ENCODE data around the gene DYNLT2.
A peak's percentile ranks its signal among the peaks of the same experiment; 100 is the strongest.

Gene DYNLT2

DNA sequence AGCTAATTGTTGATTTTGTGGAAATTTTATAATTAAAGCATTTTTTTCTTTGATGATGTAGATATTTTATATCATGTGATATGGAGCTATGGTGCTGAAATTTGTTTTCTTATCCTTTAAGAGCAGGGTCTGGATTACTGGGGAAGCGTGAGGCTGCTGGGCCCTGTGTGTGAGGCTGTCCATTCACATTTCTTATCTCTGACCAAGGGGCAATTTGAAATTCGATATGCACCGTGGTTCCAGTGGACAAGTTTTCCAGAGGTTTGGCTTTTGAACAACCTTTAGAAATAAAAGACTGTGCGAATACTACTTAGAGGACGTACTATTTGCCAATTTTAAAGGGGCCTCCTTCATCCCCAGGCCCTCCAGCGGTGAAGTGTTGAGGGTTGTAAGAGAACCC is 3.8 kb upstream of the DYNLT2 start:
- DNase-seq (ENCODE audit: low read depth) = no peak
- no peak overlapping the region for H3K4me3 ChIP-seq (ENCODE audit: low read length)
- TF ChIP-seq, protein P1, sequence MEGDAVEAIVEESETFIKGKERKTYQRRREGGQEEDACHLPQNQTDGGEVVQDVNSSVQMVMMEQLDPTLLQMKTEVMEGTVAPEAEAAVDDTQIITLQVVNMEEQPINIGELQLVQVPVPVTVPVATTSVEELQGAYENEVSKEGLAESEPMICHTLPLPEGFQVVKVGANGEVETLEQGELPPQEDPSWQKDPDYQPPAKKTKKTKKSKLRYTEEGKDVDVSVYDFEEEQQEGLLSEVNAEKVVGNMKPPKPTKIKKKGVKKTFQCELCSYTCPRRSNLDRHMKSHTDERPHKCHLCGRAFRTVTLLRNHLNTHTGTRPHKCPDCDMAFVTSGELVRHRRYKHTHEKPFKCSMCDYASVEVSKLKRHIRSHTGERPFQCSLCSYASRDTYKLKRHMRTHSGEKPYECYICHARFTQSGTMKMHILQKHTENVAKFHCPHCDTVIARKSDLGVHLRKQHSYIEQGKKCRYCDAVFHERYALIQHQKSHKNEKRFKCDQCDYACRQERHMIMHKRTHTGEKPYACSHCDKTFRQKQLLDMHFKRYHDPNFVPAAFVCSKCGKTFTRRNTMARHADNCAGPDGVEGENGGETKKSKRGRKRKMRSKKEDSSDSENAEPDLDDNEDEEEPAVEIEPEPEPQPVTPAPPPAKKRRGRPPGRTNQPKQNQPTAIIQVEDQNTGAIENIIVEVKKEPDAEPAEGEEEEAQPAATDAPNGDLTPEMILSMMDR (IDR thresholded peaks at IDR 0.05; ENCODE audit: insufficient read depth, low read depth, low read length, missing control alignments) = no peak

DNA sequence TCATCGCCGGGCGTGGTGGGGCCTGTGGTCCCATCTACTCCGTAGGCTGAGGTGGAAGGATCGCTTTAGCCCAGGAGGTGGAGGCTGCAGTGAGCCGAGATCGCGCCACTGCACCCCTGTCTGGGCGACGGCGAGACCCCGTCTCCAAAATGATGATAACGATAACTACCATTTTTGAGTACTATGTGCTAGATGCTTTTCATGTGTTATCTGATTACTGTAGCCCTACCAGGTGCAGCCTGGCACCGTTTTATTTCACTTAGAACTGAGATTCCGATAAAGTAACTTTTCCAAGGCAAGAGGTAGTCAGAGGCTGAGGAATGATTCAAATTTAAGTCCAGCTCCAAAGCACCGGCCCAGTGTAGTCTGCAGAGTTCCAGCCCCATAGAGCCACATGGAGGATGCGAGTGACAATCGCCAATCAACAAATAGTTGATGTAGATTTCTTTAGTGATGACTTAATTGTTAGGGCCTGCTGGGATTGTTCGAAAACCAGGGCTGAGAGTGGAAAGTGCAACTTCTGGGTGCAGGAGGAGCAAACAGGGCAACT is 777 bp upstream of the DYNLT2 start:
- no peak for DNase-seq (ENCODE audit: low read depth)

DNA sequence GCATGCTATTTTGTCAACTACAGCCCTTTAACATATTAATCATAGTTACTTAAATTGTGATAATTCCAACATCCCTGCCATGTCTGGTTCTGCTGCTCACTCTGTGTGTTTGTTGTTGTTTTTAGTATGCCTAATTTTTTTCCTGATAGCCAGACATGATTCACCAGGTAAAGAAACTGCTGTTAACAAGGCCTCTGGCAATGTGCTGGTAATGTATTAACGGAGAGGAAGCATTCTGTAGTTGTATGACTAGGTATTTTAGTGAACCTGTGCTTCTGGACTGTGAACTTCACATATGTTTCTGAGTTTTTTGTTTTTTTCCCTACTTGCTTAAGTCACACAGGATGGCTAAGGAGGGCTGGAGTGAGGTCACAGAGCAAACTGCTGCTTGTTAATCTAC is 4.8 kb downstream of the DYNLT2 start:
- no peak overlapping the region for H3K4me3 ChIP-seq (ENCODE audit: low read length)
- TF ChIP-seq, protein P1 (IDR thresholded peaks at IDR 0.05; ENCODE audit: insufficient read depth, low read depth, low read length, missing control alignments) = no peak
- DNase-seq (ENCODE audit: low read depth) = peak; percentile 66

More for the DNA sequence above, 777 bp upstream of the DYNLT2 start:
- peak overlapping the region; percentile 96 for H3K4me3 ChIP-seq (ENCODE audit: low read length)
- TF ChIP-seq, protein P1 (IDR thresholded peaks at IDR 0.05; ENCODE audit: insufficient read depth, low read depth, low read length, missing control alignments) = no peak

DNA sequence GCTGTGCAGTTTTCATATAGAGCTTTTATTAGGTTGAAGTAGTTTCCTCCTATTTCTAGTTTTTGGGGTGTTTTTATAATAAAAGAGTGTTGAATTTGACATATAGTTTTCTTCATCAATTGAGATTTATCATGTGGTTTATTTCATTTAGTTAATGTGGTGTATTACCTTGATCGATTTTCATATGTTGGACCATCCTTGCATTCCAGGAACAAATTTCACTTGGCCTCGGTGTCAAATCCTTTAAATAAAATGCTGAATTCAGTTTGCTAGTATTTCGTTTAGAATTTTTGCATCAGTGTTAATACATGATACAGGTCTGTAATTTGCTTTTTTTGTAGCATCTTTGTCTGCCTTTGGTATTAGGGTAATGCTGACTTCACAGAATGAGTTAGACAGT is 6.0 kb downstream of the DYNLT2 start:
- H3K4me3 ChIP-seq (ENCODE audit: low read length) = no peak overlapping the region
- DNase-seq (ENCODE audit: low read depth) = no peak
- TF ChIP-seq, protein P1 (IDR thresholded peaks at IDR 0.05; ENCODE audit: insufficient read depth, low read depth, low read length, missing control alignments) = no peak

DNA sequence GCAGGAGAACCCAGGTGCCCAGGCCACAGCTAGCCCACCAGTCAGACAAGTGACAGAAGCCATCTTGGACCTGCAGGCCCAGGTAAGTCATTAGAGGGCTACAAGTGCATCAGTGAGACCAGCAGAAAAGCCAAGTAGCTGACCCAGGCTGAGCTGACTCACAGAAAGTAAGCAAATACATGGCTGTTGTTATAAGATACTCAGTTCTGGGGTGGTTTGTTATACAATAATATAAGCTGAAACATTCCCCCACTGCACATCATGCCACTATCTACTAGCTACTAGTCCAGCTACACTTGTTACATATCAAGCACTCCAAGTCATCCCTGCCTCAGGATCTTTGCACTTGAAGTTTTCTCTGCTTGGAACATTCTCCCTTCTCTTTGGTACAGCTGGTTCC is 10.0 kb downstream of the DYNLT2 start:
- TF ChIP-seq, protein P1 (IDR thresholded peaks at IDR 0.05; ENCODE audit: insufficient read depth, low read depth, low read length, missing control alignments) = no peak
- no peak for DNase-seq (ENCODE audit: low read depth)
- H3K4me3 ChIP-seq (ENCODE audit: low read length) = no peak overlapping the region

DNA sequence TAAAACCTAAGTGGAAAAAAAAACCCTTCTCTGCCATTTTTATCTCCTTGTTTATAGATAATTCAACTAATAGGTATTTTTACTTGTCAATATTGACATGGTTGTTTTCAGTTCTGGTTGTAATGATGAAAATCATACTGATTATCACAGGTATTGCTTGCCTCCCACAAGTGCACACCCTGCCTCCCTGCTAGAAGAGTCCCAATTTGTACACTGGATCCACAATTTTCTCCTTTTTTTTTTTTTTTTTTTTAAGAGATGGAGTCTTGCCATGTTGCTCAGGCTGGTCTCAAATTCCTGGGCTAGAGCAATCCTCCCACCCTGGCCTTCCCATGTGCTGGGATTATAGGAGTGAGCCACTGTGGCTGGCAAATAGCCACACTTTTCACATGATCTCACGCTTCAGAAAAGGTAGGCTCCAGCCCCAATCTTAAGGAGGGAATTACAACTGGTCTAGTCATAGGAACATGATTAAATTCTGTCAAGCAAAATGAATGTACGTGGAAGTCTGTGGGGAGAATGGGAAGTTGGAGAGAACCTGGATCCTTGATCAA is 12.3 kb downstream of the DYNLT2 start:
- H3K4me3 ChIP-seq (ENCODE audit: low read length) = no peak overlapping the region
- TF ChIP-seq, protein P1 (IDR thresholded peaks at IDR 0.05; ENCODE audit: insufficient read depth, low read depth, low read length, missing control alignments) = no peak
- DNase-seq (ENCODE audit: low read depth) = no peak
